IMR-90 (cell line): ENCODE measurements around the gene EXOC6B. TPM values are rescaled to one million over a fixed set of nuclear protein-coding genes. Genes with fewer than 3 reads are reported as not detected.

ENCODE experiments used
- ATAC-seq: fragments of 200-7000 bp; cut with Tn5 transposase; 2 replicates; pipeline ENCODE4 v1.9.1; 2020; ENCODE audit warnings: low read depth, mild to moderate bottlenecking, moderate library complexity
- BruUV-seq: library from RNA; stranded (reverse); fragments of 400-500 nt; replicated peaks from 2 replicates; lab custom pipeline; 2021; lab: Mats Ljungman, UMichigan
- CTCF ChIA-PET: fragments of 300-600 bp; formaldehyde crosslinking; extraction: SDS; loops from one replicate; lab custom pipeline; 2021; ENCODE audit warnings: antibody characterized with exemption; lab: Yijun Ruan, JAX
- POLR2A ChIA-PET: fragments of 300-600 bp; sonication (Branson Sonifier 250); formaldehyde crosslinking; loops from one replicate; lab custom pipeline; 2022; ENCODE audit warnings: antibody characterized with exemption; ENCODE audit not compliant: unreplicated experiment; lab: Charles Lee
- DNase-seq: peaks from one replicate; pipeline ENCODE4 v3.0.0; 2013
- H2AFZ ChIP-seq: replicated peaks from 2 replicates; pipeline ENCODE3; 2013; ENCODE audit warnings: low read length, mild to moderate bottlenecking; ENCODE audit not compliant: poor library complexity
- H2AK5ac ChIP-seq: 2 replicates; pipeline ENCODE4 v1.6.1; 2013; ENCODE audit warnings: low read depth, low read length, inconsistent platforms
- H2AK9ac ChIP-seq: replicated peaks from 2 replicates; pipeline ENCODE3; 2013; ENCODE audit warnings: mild to moderate bottlenecking, low read depth, low read length, moderate library complexity; ENCODE audit not compliant: poor library complexity
- H2BK120ac ChIP-seq: 2 replicates; pipeline ENCODE4 v1.6.1; 2013; ENCODE audit warnings: low read depth, low read length, inconsistent platforms
- H2BK15ac ChIP-seq: 3 replicates; pipeline ENCODE4 v1.6.1; 2013; ENCODE audit warnings: low read depth, low read length, inconsistent platforms
- H2BK20ac ChIP-seq: 2 replicates; pipeline ENCODE4 v1.6.1; 2013; ENCODE audit warnings: low read depth, mild to moderate bottlenecking, inconsistent platforms, low read length, moderate library complexity
- H2BK5ac ChIP-seq: 2 replicates; pipeline ENCODE4 v1.6.1; 2013; ENCODE audit warnings: mild to moderate bottlenecking, low read depth, low read length, inconsistent platforms; ENCODE audit not compliant: poor library complexity, severe bottlenecking
- H3K14ac ChIP-seq: replicated peaks from 2 replicates; pipeline ENCODE4 v1.6.1; 2013; ENCODE audit warnings: low read depth, low read length, inconsistent platforms
- H3K18ac ChIP-seq: 2 replicates; pipeline ENCODE4 v1.6.1; 2013; ENCODE audit warnings: low read depth, low read length, control low read depth
- H3K23ac ChIP-seq: 2 replicates; pipeline ENCODE4 v1.6.1; 2013; ENCODE audit warnings: low read depth, low read length, inconsistent platforms
- H3K27ac ChIP-seq: 2 replicates; pipeline ENCODE4 v1.5.1; 2013; ENCODE audit warnings: mild to moderate bottlenecking, control low read depth, low read length; ENCODE audit not compliant: insufficient read depth
- H3K27me3 ChIP-seq: 2 replicates; pipeline ENCODE4 v1.6.1; 2013; ENCODE audit warnings: low read length; ENCODE audit not compliant: control insufficient read depth, insufficient read depth
- H3K36me3 ChIP-seq: 2 replicates; pipeline ENCODE4 v1.6.1; 2013; ENCODE audit warnings: low read length, mixed read lengths; ENCODE audit not compliant: control insufficient read depth, insufficient read depth
- H3K4ac ChIP-seq: 2 replicates; pipeline ENCODE4 v1.6.1; 2013; ENCODE audit warnings: low read depth, low read length, inconsistent platforms
- H3K4me1 ChIP-seq: 2 replicates; pipeline ENCODE4 v1.6.1; 2013; ENCODE audit warnings: low read length, mixed read lengths; ENCODE audit not compliant: control insufficient read depth, insufficient read depth
- H3K4me2 ChIP-seq: 2 replicates; pipeline ENCODE4 v1.6.1; 2013; ENCODE audit warnings: low read depth, mild to moderate bottlenecking, control low read depth, low read length, moderate library complexity
- H3K4me3 ChIP-seq: 2 replicates; pipeline ENCODE4 v1.5.1; 2013; ENCODE audit warnings: low read depth, mild to moderate bottlenecking, control low read depth, low read length, moderate library complexity; ENCODE audit not compliant: insufficient read depth
- H3K56ac ChIP-seq: 2 replicates; pipeline ENCODE4 v1.6.1; 2013; ENCODE audit warnings: low read length, inconsistent platforms; ENCODE audit not compliant: insufficient read depth; ENCODE audit errors: extremely low read depth
- H3K79me1 ChIP-seq, 2 experiments: 2 replicates each; pipeline ENCODE4 v1.6.1; 2013; ENCODE audit warnings: low read length in 2 of 2, inconsistent platforms in 1 of 2, low read depth in 1 of 2
- H3K9ac ChIP-seq: 2 replicates; pipeline ENCODE4 v1.6.1; 2013; ENCODE audit warnings: low read depth, low read length, control low read depth
- H3K9me1 ChIP-seq: 2 replicates; pipeline ENCODE4 v1.6.1; 2013; ENCODE audit warnings: low read length, inconsistent platforms; ENCODE audit not compliant: insufficient read depth
- H3K9me3 ChIP-seq: 2 replicates; pipeline ENCODE4 v1.6.1; 2013; ENCODE audit warnings: low read length; ENCODE audit not compliant: control insufficient read depth, insufficient read depth
- H4K20me1 ChIP-seq: 2 replicates; pipeline ENCODE4 v1.6.1; 2013; ENCODE audit warnings: low read length, inconsistent platforms; ENCODE audit not compliant: insufficient read depth
- H4K5ac ChIP-seq: 2 replicates; pipeline ENCODE4 v1.6.1; 2013; ENCODE audit warnings: mild to moderate bottlenecking, low read depth, low read length, control low read depth
- H4K8ac ChIP-seq, 2 experiments: 2 replicates each; pipeline ENCODE4 v1.6.1; 2013; ENCODE audit warnings: low read depth in 2 of 2, low read length in 2 of 2, control low read depth in 1 of 2, inconsistent platforms in 1 of 2
- H4K91ac ChIP-seq: 2 replicates; pipeline ENCODE4 v1.6.1; 2013; ENCODE audit warnings: low read depth, low read length, inconsistent platforms; ENCODE audit not compliant: insufficient read depth
- CHD1 ChIP-seq: IDR thresholded peaks from 2 replicates; pipeline ENCODE4 v1.6.1; 2012; ENCODE audit warnings: low read depth, low read length, improper control_type of control experiment
- FOS ChIP-seq: fragments of 150-350 bp; IDR thresholded peaks from 2 replicates; pipeline ENCODE4 v1.6.1; 2016; ENCODE audit warnings: low read depth, low read length
- NFE2L2 ChIP-seq: fragments of 150-350 bp; IDR thresholded peaks from 2 replicates; pipeline ENCODE4 v1.6.1; 2016; ENCODE audit warnings: low read depth, mild to moderate bottlenecking, low read length
- RAD21 ChIP-seq: IDR thresholded peaks from 2 replicates; pipeline ENCODE4 v1.6.1; 2012; ENCODE audit warnings: low read length, improper control_type of control experiment
- RCOR1 ChIP-seq: IDR thresholded peaks from 2 replicates; pipeline ENCODE4 v1.6.1; 2012; ENCODE audit warnings: mild to moderate bottlenecking, low read length, improper control_type of control experiment; ENCODE audit not compliant: insufficient replicate concordance
- SMC3 ChIP-seq: fragments of 150-350 bp; IDR thresholded peaks from 2 replicates; pipeline ENCODE4 v1.6.1; 2016; ENCODE audit warnings: low read depth, mild to moderate bottlenecking, antibody characterized with exemption, low read length, moderate library complexity
- WGBS, 2 experiments: methylation state at CpG; one replicate each; pipeline versions ENCODE4 v1.1.5 to v1.1.7; 2013; ENCODE audit warnings: missing lambda C conversion rate in 2 of 2; ENCODE audit not compliant: insufficient read length in 1 of 2; ENCODE audit errors: extremely low coverage in 2 of 2; 5-methylcytosine and 5-hydroxymethylcytosine counted together
- dilution Hi-C: fragments of 300-500 bp; cut with HindIII; formaldehyde crosslinking; loops from one replicate; pipeline ENCODE4 v1.14.3; 2018; ENCODE audit warnings: low sequenced_read_pairs; ENCODE audit not compliant: unreplicated experiment
- in situ Hi-C: fragments of 300-500 bp; cut with MboI; formaldehyde crosslinking; loops from 3 replicates; pipeline ENCODE4 v1.14.3; 2019; ENCODE audit warnings: low sequenced_read_pairs, inconsistent platforms, mixed read lengths
- intact Hi-C: fragments of 100-400 bp; cut with micrococcal nuclease; formaldehyde crosslinking; loops from 2 replicates; pipeline ENCODE4 v1.10.0; 2022
- polyA plus RNA-seq, 3 experiments: library from polyadenylated mRNA; depleted of rRNA; stranded (reverse); fragments of >200 nt; gene quantifications; 2 replicates each; pipeline ENCODE4 v1.2.3, GENCODE V29; 2012; ENCODE audit warnings: low replicate concordance in 1 of 3
- total RNA-seq: library from RNA; depleted of rRNA; stranded (reverse); fragments of >200 nt; gene quantifications from 2 replicates; pipeline ENCODE4 v1.2.3, GENCODE V29; 2012
- TF ChIP-seq, protein P1 (sequence below): fragments of 150-350 bp; IDR thresholded peaks from 2 replicates; pipeline ENCODE4 v1.6.1; 2017; ENCODE audit warnings: mild to moderate bottlenecking, antibody characterized with exemption, low read length, low read depth

EXOC6B gene
- total and polyA plus RNA-seq, 2 of the 4 experiments (the other 2 are of a cell fraction): 10.2 to 29.4 TPM

DNA sequence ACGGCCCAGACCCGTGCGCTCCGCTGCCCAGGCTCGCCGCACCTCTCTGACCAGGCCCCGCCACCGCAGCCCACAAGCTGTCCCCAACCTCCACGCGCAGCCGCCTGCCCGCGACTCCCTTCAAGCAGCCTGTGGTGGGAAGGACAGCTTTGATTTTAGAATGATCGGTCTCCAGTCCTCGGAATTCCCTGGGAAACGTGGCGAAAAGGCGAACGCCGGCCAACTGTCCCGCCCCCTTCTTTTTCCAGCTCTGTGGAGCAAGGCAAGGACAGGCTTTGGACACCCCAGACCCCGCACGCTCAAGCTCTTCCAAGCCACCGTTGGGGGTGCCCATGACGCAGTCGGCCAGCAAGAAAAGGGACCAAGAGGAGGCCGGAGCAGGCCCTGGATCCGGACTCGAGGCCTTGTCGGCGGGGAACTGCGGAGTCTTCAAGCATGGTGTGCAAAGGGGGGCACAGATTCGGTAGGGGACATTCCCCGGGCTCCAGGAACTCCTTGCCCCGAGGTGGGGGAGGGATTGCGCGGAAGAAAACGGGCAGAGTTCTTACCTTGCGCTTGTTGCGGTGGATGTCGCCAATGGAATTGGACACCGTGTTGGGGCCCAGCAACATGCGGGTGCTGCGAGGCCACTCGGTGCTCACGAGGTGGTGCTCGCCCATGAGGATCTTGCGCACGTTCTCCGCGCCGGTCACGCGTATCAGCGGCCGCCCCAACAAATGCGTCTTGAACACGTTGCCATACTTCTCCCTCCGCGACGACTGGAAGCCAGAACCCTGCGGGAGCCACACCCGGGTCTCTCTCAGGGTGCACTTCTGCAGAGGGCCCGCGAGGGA, 682.2 kb downstream of the EXOC6B start:
- no peak overlapping the region for H3K27ac ChIP-seq
- H3K4ac ChIP-seq: no peak overlapping the region
- H3K9ac ChIP-seq: no peak overlapping the region
- H2BK15ac ChIP-seq: no peak overlapping the region
- no peak overlapping the region for H3K14ac ChIP-seq
- H3K4me2 ChIP-seq: peak overlapping the region; percentile 75; the same call in 1 of the 2 replicates
- BruUV-seq: no TSS peak
- no peak overlapping the region for H3K23ac ChIP-seq
- ATAC-seq: peak; percentile 15
- H3K4me1 ChIP-seq: peaks cover 6% of the 10 kb centered on the region; the same call in 1 of the 2 replicates
- intact Hi-C loops (no loop called here), in situ Hi-C loops (no loop called here), dilution Hi-C loops (no loop called here)
- H2AFZ ChIP-seq: peak overlapping the region; percentile 69
- H4K91ac ChIP-seq: no peak overlapping the region
- no peak overlapping the region for H2BK5ac ChIP-seq
- ChIA-PET POLR2A (no interaction called here), CTCF (no interaction called here)
- no peak overlapping the region for H2AK5ac ChIP-seq
- WGBS, 2 experiments: 44% methylated on average over 24 of the region's 65 CpGs; no CpG with 5 or more reads in 1 of the 2 experiments
- H2BK20ac ChIP-seq: no peak overlapping the region
- no peak overlapping the region for H2AK9ac ChIP-seq
- no peak overlapping the region; the same call in 1 of the 2 replicates for H3K4me3 ChIP-seq
- H4K8ac ChIP-seq: no peak overlapping the region
- H3K27me3 ChIP-seq: peaks cover 76% of the 10 kb centered on the region
- no peaks in the 10 kb centered on the region for H3K36me3 ChIP-seq
- no peaks in the 10 kb centered on the region; the same call in 1 of the 2 replicates for H4K20me1 ChIP-seq
- H3K9me1 ChIP-seq: no peaks in the 10 kb centered on the region
- peaks cover 9% of the 10 kb centered on the region for H3K9me3 ChIP-seq
- no peaks in the 10 kb centered on the region for H3K79me1 ChIP-seq
- DNase-seq: no peak
- no peak overlapping the region; the same call in 1 of the 2 replicates for H3K18ac ChIP-seq
- no peak overlapping the region for H2BK120ac ChIP-seq
- H3K56ac ChIP-seq: no peak overlapping the region
- TF ChIP-seq, protein P1, sequence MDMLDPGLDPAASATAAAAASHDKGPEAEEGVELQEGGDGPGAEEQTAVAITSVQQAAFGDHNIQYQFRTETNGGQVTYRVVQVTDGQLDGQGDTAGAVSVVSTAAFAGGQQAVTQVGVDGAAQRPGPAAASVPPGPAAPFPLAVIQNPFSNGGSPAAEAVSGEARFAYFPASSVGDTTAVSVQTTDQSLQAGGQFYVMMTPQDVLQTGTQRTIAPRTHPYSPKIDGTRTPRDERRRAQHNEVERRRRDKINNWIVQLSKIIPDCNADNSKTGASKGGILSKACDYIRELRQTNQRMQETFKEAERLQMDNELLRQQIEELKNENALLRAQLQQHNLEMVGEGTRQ: no peak
- no peak for TF ChIP-seq RCOR1
- TF ChIP-seq FOS: no peak
- no peak for TF ChIP-seq CHD1
- no peak for TF ChIP-seq NFE2L2
- TF ChIP-seq RAD21: no peak
- TF ChIP-seq SMC3: no peak
- H4K5ac ChIP-seq: no peak overlapping the region
